ENCODE results near the gene PLCB3.
"Not testable (repeated sequence)": the region's sequence is repeated elsewhere in the genome, so short reads cannot be mapped to it uniquely, and the experiment has no call there.

PLCB3 gene

GRCh38 chr11:64238076-64238475 is 13.3 kb upstream of the PLCB3 start:
- DNase-seq: no peak

- DNase-seq: no peak
These were observed 12.3 kb upstream of the PLCB3 start for GRCh38 chr11:64238999-64239398.

- DNase-seq: no peak
These were observed 11.5 kb upstream of the PLCB3 start for GRCh38 chr11:64239662-64240434.

GRCh38 chr11:64240435-64241240 is 10.7 kb upstream of the PLCB3 start, which contains the start of gene FKBP2:
FKBP2 (plus strand) TSS chr11:64241095; CDS start chr11:64242388, 1,293 bp downstream.
- peak; percentile 97 to 98 for DNase-seq

GRCh38 chr11:64241241-64241490 is 10.2 kb upstream of the PLCB3 start:
- DNase-seq: peak in 1 of 2 donors; percentile 100

GRCh38 chr11:64241491-64242374 is 9.6 kb upstream of the PLCB3 start:
- DNase-seq: peak in 1 of 2 donors; percentile 100

GRCh38 chr11:64243236-64243854 is 8.0 kb upstream of the PLCB3 start:
- DNase-seq: no peak

GRCh38 chr11:64244107-64244506 is 7.2 kb upstream of the PLCB3 start:
- DNase-seq: no peak

- no peak for DNase-seq
These were observed 6.4 kb upstream of the PLCB3 start for GRCh38 chr11:64244966-64245365.

GRCh38 chr11:64245401-64245796 is 5.9 kb upstream of the PLCB3 start:
- DNase-seq: peak in 1 of 2 donors; percentile 34

GRCh38 chr11:64245797-64246620 is 5.3 kb upstream of the PLCB3 start:
- DNase-seq: peak; percentile 83 to 85

GRCh38 chr11:64246621-64246870 is 4.8 kb upstream of the PLCB3 start:
- not testable (repeated sequence) for DNase-seq

- peak; percentile 88 to 89 for DNase-seq
These were observed 4.2 kb upstream of the PLCB3 start, which contains the start of gene PPP1R14B for GRCh38 chr11:64246871-64247728. PPP1R14B (minus strand) TSS chr11:64246943; CDS start chr11:64246673, 270 bp downstream.

- DNase-seq: no peak
These were observed 3.4 kb upstream of the PLCB3 start for GRCh38 chr11:64247729-64248531.

- DNase-seq: no peak
These were observed 2.8 kb upstream of the PLCB3 start for GRCh38 chr11:64248578-64248977.

- no peak for DNase-seq
These were observed 2.3 kb upstream of the PLCB3 start for GRCh38 chr11:64249038-64249437.

- no peak for DNase-seq
These were observed 1.5 kb upstream of the PLCB3 start for GRCh38 chr11:64249563-64250414.

GRCh38 chr11:64250415-64251015 is 815 bp upstream of the PLCB3 start:
- DNase-seq: no peak

GRCh38 chr11:64251753-64252002 is 348 bp downstream of the PLCB3 start:
- no peak for DNase-seq

Data from stimulated activated CD4-positive, alpha-beta T cell treated with anti-CD3 and anti-CD28 coated beads, Interleukin-2, amount 100 ng/mL, for 24 hours (primary cell).